Measurements from ENCODE around the gene LARP1. TPM values are rescaled to one million over a fixed set of nuclear protein-coding genes. Genes with fewer than 3 reads are reported as not detected.
"Not testable (repeated sequence)": the region's sequence is repeated elsewhere in the genome, so short reads cannot be mapped to it uniquely, and the experiment has no call there.

The LARP1 gene
- 100 to 1,000 TPM in 1 of 5 donors, 10 to 100 TPM in 4; 80.8 to 109 (median 94.6) TPM for polyA plus RNA-seq (ENCODE audit: insufficient read depth in 1 of 5, insufficient read length in 5 of 5, low replicate concordance in 1 of 5)
- long read RNA-seq, donor 1, partial matches to known transcripts: 0 of 1 reads
- long read RNA-seq, donor 1, other reads (novel, unspliced or antisense): 0 of 1 reads
- long read RNA-seq, donor 2, partial matches to known transcripts: 0 of 2 reads
- long read RNA-seq, donor 2, other reads (novel, unspliced or antisense): 0 of 2 reads
- long read RNA-seq, donor 3, partial matches to known transcripts: 64 of 65 reads
- long read RNA-seq, donor 3, other reads (novel, unspliced or antisense): 0 of 65 reads
- long read RNA-seq, donor 4: 0 reads
- long read RNA-seq, donor 5, partial matches to known transcripts: 5 of 8 reads
- long read RNA-seq, donor 5, other reads (novel, unspliced or antisense): 0 of 8 reads
- long read RNA-seq, donor 6, full-length matches to known transcripts: 5 of 5 reads
- long read RNA-seq, donor 6, partial matches to known transcripts: 0 of 5 reads
- long read RNA-seq, donor 6, other reads (novel, unspliced or antisense): 0 of 5 reads
- long read RNA-seq, donor 7: 0 reads
- long read RNA-seq, donor 8: 0 reads

- DNase-seq: peak in 1 of 2 donors; percentile 48
These were observed at the start of gene LARP1 for GRCh38 chr5:154755361-154756008. Gene LARP1, plus strand, starts transcription at chr5:154755377. Its CDS starts 381 bp downstream, at chr5:154755758.

GRCh38 chr5:154706416-154706815 is 48.8 kb upstream of the LARP1 start:
- no peak for DNase-seq

GRCh38 chr5:154707641-154708040 is 47.5 kb upstream of the LARP1 start:
- no peak for DNase-seq

- no peak for DNase-seq
These were observed 47.0 kb upstream of the LARP1 start for GRCh38 chr5:154708207-154708606.

- no peak for DNase-seq
These were observed 46.3 kb upstream of the LARP1 start for GRCh38 chr5:154708846-154709245.

GRCh38 chr5:154709368-154710305 is 45.5 kb upstream of the LARP1 start:
- DNase-seq: no peak

GRCh38 chr5:154712518-154713437 is 42.4 kb upstream of the LARP1 start:
- DNase-seq: peak; percentile 10 to 14

- no peak for DNase-seq
These were observed 41.5 kb upstream of the LARP1 start for GRCh38 chr5:154713615-154714125.

GRCh38 chr5:154714266-154714986 is 40.8 kb upstream of the LARP1 start:
- DNase-seq: peak; percentile 20 to 26

- no peak for DNase-seq
These were observed 33.6 kb upstream of the LARP1 start for GRCh38 chr5:154721481-154722058.

- no peak for DNase-seq
These were observed 33.1 kb upstream of the LARP1 start for GRCh38 chr5:154722097-154722496.

GRCh38 chr5:154722936-154723335 is 32.2 kb upstream of the LARP1 start:
- no peak for DNase-seq

- DNase-seq: no peak
These were observed 31.3 kb upstream of the LARP1 start for GRCh38 chr5:154723740-154724505.

GRCh38 chr5:154727361-154727760 is 27.8 kb upstream of the LARP1 start:
- DNase-seq: no peak

GRCh38 chr5:154728939-154729588 is 26.1 kb upstream of the LARP1 start:
- no peak for DNase-seq

GRCh38 chr5:154729613-154730012 is 25.6 kb upstream of the LARP1 start:
- DNase-seq: no peak

GRCh38 chr5:154730761-154731160 is 24.4 kb upstream of the LARP1 start:
- not testable (repeated sequence) for DNase-seq

GRCh38 chr5:154732212-154732611 is 23.0 kb upstream of the LARP1 start:
- DNase-seq: no peak

All from right lung (tissue), 10 donors.